Stimulated activated CD4-positive, alpha-beta T cell treated with anti-CD3 and anti-CD28 coated beads, Interleukin-1b, Interleukin-23, amount 100 ng/mL, for 4 hours (primary cell): ENCODE results near the gene AOX1.
"Not testable (repeated sequence)": the region's sequence is repeated elsewhere in the genome, so short reads cannot be mapped to it uniquely, and the experiment has no call there.

Experiments used
- DNase-seq, 2 donors: peaks; one replicate each; pipeline ENCODE4 v3.0.0-alpha.2; 2020; ENCODE audit warnings: low read depth in 2 of 2

Gene AOX1

DNA sequence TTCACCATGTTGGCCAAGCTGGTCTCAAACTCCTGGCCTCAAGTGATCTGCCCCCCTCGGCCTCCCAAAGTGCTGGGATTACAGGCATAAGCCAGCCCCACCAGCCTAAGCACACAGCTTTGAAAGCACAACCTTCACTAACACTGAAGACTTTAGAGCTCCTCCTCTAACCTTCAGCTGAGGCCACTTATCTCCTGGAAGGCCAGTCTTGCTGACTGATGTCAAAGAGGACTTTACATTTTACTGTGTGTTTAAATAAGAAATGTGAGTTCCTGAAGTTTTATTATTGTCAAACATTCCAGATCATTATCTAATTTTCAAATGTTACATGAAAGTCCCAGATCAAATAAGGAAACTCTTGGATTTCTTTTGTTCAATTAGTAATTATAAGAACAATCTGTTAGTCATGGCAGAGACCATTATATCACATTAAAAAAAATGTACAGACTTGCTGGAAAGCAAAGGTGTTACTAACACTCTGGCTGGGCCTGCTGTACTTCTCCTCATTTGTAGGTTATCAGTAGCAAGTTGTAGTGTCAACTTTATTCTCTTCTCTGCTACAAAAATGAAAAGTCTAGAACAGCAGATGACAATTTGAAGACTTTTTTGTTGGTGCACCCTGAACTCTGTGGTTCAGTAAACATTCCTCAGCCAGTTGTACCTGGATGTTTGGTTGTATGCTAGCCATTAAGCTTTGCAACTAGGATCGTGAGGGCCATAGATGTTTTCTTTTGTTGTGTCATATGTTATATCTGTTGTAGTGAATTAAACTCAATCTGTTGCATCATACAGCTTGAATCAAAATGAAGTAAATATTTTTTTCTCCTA is 80.0 kb downstream of the AOX1 start:
- no peak for DNase-seq

DNA sequence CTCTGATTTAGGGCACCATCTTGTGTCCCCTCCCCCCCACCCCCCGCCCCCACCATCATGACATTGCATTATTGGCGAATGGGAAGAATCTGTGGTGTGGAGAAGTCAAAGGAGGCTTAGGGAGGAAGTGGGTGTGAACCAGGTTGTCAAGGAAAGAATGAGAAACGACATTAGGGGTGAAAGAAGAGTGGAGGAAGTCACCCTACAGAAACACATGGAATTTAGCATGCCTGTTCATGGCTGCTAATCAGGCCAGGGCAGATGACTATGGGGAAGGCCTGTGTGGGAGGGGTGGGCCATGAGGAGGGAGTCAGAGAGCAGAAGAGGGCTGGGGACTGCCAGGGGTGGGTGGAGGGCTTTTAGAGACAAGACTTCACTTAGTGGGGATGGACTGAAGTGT is 81.6 kb downstream of the AOX1 start:
- DNase-seq: no peak

- DNase-seq: no peak
These were observed 82.7 kb downstream of the AOX1 start for GRCh38 chr2:200668478-200668877.

DNA sequence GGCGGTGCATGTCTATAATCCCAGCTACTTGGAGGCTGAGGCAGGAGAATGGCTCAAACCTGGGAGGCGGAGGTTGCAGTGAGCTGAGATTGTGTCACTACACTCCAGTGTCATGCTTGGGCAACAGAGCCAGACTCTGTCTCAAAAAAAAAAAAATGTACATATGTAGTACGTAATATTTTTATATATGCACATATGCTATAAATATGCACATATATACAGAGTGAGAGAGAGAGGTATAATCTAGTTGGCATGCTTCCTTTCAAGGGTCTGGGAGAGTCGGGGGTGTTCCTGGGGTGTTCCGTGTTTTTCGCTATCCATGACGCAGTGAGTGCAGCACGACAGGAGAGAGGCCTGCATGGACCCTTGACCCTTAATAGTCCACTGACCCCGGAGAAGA is 83.5 kb downstream of the AOX1 start:
- DNase-seq: no peak

DNA sequence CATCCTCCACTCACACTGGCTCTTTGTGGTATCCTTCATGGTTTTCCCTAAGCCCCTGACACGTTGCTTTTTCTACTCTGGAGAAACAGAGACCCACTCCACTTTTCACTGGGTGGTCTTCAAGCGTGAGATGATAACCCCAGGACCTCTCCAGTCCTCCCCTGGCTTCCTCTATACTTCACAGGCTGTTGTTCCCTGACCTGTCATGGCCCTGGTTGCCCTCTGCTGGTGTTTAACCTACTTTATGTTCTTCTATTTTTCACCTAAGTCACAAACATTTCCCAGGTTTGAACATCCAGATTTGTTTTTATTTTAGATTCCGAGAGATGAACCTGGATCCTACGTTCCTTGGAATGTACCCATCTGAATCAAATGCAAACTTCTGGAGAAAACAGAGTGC is 84.5 kb downstream of the AOX1 start:
- no peak for DNase-seq

GRCh38 chr2:200670751-200671150 is 84.9 kb downstream of the AOX1 start:
- no peak for DNase-seq

DNA sequence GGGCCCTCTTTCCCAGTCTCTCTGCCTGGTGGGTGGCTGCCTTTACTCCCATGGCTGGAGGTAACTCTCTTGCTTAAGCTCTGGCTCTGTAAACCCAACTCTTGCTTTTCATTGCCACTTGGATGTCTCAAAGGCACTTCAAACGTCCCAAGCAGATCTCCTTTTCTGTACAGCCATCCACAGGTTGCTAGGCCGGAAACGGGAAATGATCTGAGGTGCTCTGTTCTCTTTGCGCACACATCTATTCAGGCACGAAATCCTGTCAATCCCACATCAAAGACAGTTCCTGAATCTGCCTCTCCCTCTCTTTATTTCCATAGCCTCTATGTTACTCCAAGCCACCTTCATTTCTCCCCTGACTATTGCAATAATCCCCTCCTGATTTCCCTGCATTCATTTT is 87.4 kb downstream of the AOX1 start:
- no peak for DNase-seq

- DNase-seq: no peak
These were observed 89.0 kb downstream of the AOX1 start for GRCh38 chr2:200674837-200675236.

DNA sequence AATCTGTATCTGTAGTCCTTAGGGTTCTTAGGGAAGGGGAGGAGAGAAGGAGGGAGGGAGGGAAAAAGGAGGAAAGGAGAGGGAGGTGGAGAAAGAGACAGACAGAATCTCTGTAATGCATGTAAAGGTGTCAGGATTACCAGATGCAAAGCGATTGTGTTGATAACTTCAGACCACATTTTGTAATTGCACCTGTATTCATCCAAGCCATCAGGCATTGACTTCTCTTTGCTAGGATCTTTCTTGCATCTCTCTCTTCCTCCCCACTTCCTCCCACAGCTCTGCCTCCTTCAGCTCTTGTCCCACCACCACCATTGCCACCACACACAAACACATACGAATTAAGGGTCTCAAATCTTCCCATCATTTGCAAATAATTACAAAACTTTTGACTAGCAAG is 91.4 kb downstream of the AOX1 start:
- no peak for DNase-seq

DNA sequence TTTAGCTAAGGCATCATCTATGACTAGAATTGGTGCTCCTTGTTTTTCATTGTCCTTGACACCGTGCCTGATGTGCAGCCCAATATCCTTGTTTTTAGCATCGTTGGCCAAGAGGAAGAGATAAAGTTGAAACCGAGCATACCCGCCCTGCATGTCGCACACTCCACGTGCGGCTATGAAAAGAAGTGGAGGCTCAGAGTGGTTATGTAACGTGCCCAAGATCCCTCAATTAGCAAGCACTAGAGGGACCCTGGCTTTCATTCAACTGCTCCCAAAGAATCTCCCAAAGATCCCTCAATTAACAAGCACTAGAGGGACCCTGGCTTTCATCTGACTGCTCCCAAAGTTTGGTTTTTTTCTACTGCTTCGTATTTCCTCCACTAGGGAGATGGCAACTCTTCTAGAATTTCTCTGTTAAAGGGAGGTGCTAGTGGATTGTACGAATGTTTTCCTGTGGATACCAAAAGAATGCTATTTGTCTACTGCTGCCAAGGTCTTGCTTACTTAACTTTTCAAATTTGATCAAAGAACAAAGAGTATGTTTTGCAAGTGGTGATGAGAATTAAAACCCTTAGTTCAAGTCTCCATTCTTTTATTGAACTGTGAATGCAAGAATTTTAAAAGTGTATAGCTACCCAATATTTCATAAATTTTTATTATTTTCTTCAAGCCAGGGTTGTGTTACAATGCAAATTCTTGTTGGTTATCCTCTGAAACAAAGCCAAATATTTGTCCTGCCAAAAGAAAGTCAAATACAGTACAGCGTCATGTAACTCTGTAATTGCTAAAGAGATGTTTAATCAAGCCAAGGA is 92.1 kb downstream of the AOX1 start:
- no peak for DNase-seq

- no peak for DNase-seq
These were observed 93.3 kb downstream of the AOX1 start for GRCh38 chr2:200679127-200679526.

GRCh38 chr2:200679535-200679934 is 93.7 kb downstream of the AOX1 start:
- no peak for DNase-seq

DNA sequence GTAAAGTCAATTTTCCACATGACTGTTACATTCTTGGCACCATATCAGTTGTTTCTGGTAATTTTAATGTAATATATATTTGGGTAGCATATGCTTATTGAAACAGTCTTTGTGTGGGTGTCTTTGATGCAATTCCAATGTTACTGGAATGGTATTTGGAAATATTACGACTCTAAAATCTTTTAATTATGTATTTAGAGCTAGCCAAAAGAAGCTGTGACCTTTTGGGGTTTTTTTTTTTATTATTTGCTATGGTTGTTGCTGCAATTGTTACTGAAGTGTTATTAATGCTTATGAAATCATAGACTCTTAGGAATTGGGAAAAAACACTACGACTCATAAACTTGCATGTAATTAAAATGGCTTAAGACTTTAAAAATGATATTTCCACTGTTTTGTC is 95.9 kb downstream of the AOX1 start:
- DNase-seq: no peak

GRCh38 chr2:200682407-200682806 is 96.6 kb downstream of the AOX1 start:
- DNase-seq: not testable (repeated sequence)

DNA sequence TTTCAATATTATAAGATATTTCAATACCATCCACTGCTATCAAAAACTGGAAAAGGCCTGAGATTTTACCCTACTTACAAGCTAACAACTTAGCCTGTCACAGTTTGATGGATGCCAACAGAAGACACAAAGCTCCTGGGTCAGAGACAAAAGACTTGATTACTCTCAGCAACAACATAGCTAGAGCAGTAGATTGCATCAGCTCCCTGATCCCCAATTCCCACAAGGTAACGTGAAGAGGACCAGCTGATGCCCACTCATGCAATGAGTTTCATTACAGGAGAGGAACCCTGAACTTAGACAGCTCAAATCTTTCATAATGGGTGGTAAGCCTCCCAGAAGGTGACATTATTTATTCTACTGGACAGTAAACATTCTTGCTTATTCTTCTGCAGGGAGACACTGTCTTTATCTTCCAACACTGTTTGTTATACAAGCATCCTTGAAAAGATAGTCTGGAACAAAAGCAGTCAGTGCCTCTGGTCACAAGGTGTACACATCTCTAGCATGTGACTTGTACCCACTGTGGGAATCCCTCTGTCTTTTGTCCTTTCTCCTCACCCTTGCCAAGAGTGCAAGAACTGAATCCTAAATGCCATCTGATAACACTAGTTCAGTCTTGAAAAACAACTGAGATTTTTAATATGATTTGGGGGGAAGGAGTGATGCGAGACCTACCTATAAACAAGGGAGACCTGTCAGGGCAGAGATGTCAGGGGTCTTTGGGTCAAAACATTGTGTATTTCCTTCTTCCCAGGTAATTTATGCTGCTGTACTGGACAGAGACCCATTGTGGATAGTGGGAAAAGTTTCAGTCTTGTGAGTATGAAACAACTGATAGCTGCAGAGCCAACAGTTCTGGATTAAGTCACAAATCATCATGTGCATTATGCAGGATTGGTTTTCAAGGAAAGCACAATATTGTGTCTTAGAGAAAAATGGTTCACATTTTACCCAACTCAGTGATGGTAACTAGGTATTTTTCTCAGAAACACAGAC is 102.4 kb downstream of the AOX1 start:
- DNase-seq: no peak

- DNase-seq: no peak
These were observed 103.3 kb downstream of the AOX1 start for GRCh38 chr2:200689115-200689514.

DNA sequence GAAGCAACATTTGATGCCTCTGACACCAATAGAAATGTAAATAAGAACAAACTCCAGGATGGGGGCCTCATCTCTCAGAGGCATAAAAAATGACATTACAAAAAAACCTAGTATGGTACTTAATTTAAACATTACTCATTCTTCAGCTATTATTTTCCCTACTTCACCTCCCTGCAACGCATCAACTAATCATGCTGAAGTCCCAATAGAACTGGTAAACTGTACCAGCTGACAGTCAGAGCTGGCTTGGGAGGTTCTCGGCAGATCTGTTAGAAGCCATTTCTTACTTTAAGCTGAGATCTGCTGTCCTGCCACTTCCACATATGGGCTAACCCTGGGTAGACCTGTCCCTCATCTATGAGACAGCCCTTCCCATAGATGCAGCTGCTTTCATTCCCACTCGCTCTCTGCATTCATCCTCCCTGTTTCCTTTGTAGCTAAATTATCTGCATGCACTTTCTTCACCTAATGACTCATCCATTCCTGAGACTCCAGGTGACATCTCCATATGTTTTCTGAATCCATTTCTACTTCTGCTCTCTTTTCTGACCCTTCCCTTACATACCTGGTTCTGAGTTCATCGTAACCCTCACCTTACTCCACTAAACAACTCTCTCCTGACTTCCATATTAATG is 108.1 kb downstream of the AOX1 start:
- no peak for DNase-seq

DNA sequence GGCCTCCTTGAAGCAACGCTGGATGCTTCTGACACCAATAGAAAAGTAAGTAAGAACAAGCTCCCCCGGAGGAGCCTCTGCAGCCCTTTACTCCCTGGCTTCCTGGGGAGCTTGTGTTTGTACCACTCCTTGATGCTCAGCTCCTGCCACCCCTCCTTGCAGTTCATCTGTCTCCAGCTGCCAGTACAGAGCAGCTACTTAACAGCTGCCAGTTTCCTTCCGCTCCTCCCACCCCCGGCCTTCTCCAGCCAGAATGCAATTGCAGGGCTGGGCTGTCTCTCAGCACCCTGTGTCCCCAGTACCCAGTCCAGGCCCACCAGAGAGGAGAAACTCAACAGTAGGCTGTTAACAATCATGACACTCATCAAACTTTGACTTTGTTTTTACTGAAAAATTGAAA is 109.4 kb downstream of the AOX1 start:
- DNase-seq: no peak

GRCh38 chr2:200695601-200696000 is 109.8 kb downstream of the AOX1 start:
- no peak for DNase-seq

DNA sequence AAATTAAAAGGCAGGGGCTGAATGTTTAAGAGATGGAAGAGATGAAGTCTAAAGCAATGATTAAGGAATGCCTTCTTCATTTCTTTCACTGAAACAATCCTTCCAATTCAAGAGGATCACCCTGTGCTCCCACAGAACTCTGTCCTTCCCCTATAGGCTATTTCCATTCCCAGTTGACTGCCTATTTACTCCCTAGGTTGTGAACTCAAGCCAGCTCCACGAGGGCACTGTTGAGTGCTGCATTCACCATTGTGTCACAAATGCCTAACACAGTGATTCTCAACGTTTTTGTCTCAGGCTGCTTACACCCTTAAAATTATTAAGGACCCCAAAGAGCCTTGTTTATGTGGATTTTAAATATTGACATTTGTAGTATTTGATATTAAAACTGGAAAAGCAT is 112.4 kb downstream of the AOX1 start:
- no peak for DNase-seq

GRCh38 chr2:200699310-200699709 is 113.5 kb downstream of the AOX1 start:
- no peak for DNase-seq
